Muscle layer of colon (tissue), 2 donors: ENCODE results near the gene SLC26A6.
A peak's percentile ranks its signal among the peaks of the same experiment; 100 is the strongest.

Experiments used
- H3K27ac ChIP-seq: one replicate; pipeline ENCODE4 v1.7.0; 2013; ENCODE audit warnings: low read depth, mild to moderate bottlenecking, low read length, moderate library complexity
- H3K27me3 ChIP-seq, 2 donors: one replicate each; pipeline ENCODE4 v1.7.0; 2013; ENCODE audit warnings: low read length in 2 of 2, mild to moderate bottlenecking in 2 of 2; ENCODE audit not compliant: insufficient read depth in 2 of 2, control insufficient read depth in 1 of 2
- H3K36me3 ChIP-seq: one replicate; pipeline ENCODE4 v1.7.0; 2013; ENCODE audit warnings: mild to moderate bottlenecking, low read length; ENCODE audit not compliant: insufficient read depth
- H3K4me1 ChIP-seq: one replicate; pipeline ENCODE4 v1.7.0; 2013; ENCODE audit warnings: mild to moderate bottlenecking, low read length; ENCODE audit not compliant: insufficient read depth
- H3K4me3 ChIP-seq, 2 donors: one replicate each; pipeline ENCODE4 v1.7.0; 2013; ENCODE audit warnings: low read length in 2 of 2, low read depth in 1 of 2, mild to moderate bottlenecking in 1 of 2, moderate library complexity in 1 of 2
- H3K9ac ChIP-seq: one replicate; pipeline ENCODE4 v1.7.0; 2013; ENCODE audit warnings: low read length
- H3K9me3 ChIP-seq: one replicate; pipeline ENCODE4 v1.7.0; 2013; ENCODE audit warnings: mild to moderate bottlenecking, low read length
- donor health status: abdominal sarcoma.
- donor health status: Adenocarcinoma of cecum.

SLC26A6 gene

GRCh38 chr3:48656061-48656840 lies 21.0 kb upstream of the SLC26A6 start:
- Histone ChIP-seq H3K27ac (no peak overlapping the region), H3K4me3 (peak overlapping the region; percentile 31 to 47), H3K9ac (no peak overlapping the region), H3K4me1 (peaks cover 4% of the 10 kb centered on the region), H3K27me3 (peaks cover 9 to 29% of the 10 kb centered on the region in 2 donors), H3K36me3 (no peaks in the 10 kb centered on the region), H3K9me3 (no peaks in the 10 kb centered on the region)

GRCh38 chr3:48655606-48656005 lies 20.3 kb upstream of the SLC26A6 start:
- H3K4me3 ChIP-seq, result no peak overlapping the region
- no peak overlapping the region for H3K27ac ChIP-seq
- no peaks in the 10 kb centered on the region for H3K9me3 ChIP-seq
- no peak overlapping the region for H3K9ac ChIP-seq
- H3K36me3 ChIP-seq, result no peaks in the 10 kb centered on the region
- peaks cover 4 to 23% of the 10 kb centered on the region in 2 donors for H3K27me3 ChIP-seq
- H3K4me1 ChIP-seq, result peaks cover 4% of the 10 kb centered on the region

- H3K4me3 ChIP-seq, result no peak overlapping the region
- H3K27ac ChIP-seq, result no peak overlapping the region
- no peaks in the 10 kb centered on the region for H3K36me3 ChIP-seq
These were observed 19.8 kb upstream of the SLC26A6 start for GRCh38 chr3:48655063-48655462.

GRCh38 chr3:48652923-48653715 lies 17.9 kb upstream of the SLC26A6 start:
- Histone ChIP-seq H3K36me3 (no peaks in the 10 kb centered on the region), H3K9ac (no peak overlapping the region), H3K4me1 (peaks cover 4% of the 10 kb centered on the region), H3K27ac (no peak overlapping the region), H3K4me3 (no peak overlapping the region), H3K27me3 (peaks cover 0 to 11% of the 10 kb centered on the region in 2 donors), H3K9me3 (no peaks in the 10 kb centered on the region)

More at GRCh38 chr3:48655063-48655462, 19.8 kb upstream of the SLC26A6 start:
- Histone ChIP-seq H3K9me3 (no peaks in the 10 kb centered on the region), H3K4me1 (peaks cover 4% of the 10 kb centered on the region), H3K9ac (no peak overlapping the region), H3K27me3 (peaks cover 0 to 20% of the 10 kb centered on the region in 2 donors)

GRCh38 chr3:48651771-48652170 lies 16.5 kb upstream of the SLC26A6 start:
- no peaks in the 10 kb centered on the region for H3K27me3 ChIP-seq
- H3K9ac ChIP-seq, result no peak overlapping the region
- H3K4me3 ChIP-seq, result no peak overlapping the region
- H3K27ac ChIP-seq, result no peak overlapping the region
- H3K9me3 ChIP-seq, result no peaks in the 10 kb centered on the region
- no peaks in the 10 kb centered on the region for H3K36me3 ChIP-seq
- peaks cover 4% of the 10 kb centered on the region for H3K4me1 ChIP-seq

- H3K4me3 ChIP-seq, result no peak overlapping the region
- peaks cover 4% of the 10 kb centered on the region for H3K4me1 ChIP-seq
- H3K9me3 ChIP-seq, result no peaks in the 10 kb centered on the region
- H3K9ac ChIP-seq, result no peak overlapping the region
- no peaks in the 10 kb centered on the region for H3K27me3 ChIP-seq
- H3K36me3 ChIP-seq, result no peaks in the 10 kb centered on the region
- no peak overlapping the region for H3K27ac ChIP-seq
These were observed 15.5 kb upstream of the SLC26A6 start for GRCh38 chr3:48650723-48651122.

GRCh38 chr3:48648188-48648850 lies 13.1 kb upstream of the SLC26A6 start:
- Histone ChIP-seq H3K27me3 (no peaks in the 10 kb centered on the region), H3K4me3 (no peak overlapping the region), H3K36me3 (no peaks in the 10 kb centered on the region), H3K9me3 (no peaks in the 10 kb centered on the region), H3K4me1 (no peaks in the 10 kb centered on the region), H3K27ac (no peak overlapping the region), H3K9ac (no peak overlapping the region)

- Histone ChIP-seq H3K9ac (no peak overlapping the region), H3K27ac (no peak overlapping the region), H3K4me3 (no peak overlapping the region), H3K4me1 (no peaks in the 10 kb centered on the region), H3K9me3 (no peaks in the 10 kb centered on the region), H3K27me3 (no peaks in the 10 kb centered on the region), H3K36me3 (no peaks in the 10 kb centered on the region)
These were observed 12.5 kb upstream of the SLC26A6 start for GRCh38 chr3:48647714-48648113.

GRCh38 chr3:48644898-48645760 lies 9.9 kb upstream of the SLC26A6 start:
- no peak overlapping the region for H3K4me3 ChIP-seq
- no peaks in the 10 kb centered on the region for H3K4me1 ChIP-seq
- no peak overlapping the region for H3K9ac ChIP-seq
- no peaks in the 10 kb centered on the region for H3K36me3 ChIP-seq
- H3K27me3 ChIP-seq, result no peaks in the 10 kb centered on the region
- H3K27ac ChIP-seq, result no peak overlapping the region
- H3K9me3 ChIP-seq, result no peaks in the 10 kb centered on the region

- Histone ChIP-seq H3K27me3 (no peaks in the 10 kb centered on the region), H3K4me1 (no peaks in the 10 kb centered on the region), H3K27ac (no peak overlapping the region), H3K9me3 (no peaks in the 10 kb centered on the region), H3K36me3 (no peaks in the 10 kb centered on the region), H3K9ac (no peak overlapping the region), H3K4me3 (no peak overlapping the region)
These were observed 7.3 kb upstream of the SLC26A6 start for GRCh38 chr3:48642605-48643004.

GRCh38 chr3:48641396-48641795 lies 6.1 kb upstream of the SLC26A6 start:
- Histone ChIP-seq H3K9me3 (no peaks in the 10 kb centered on the region), H3K27ac (no peak overlapping the region), H3K9ac (no peak overlapping the region), H3K4me3 (no peak overlapping the region), H3K27me3 (no peaks in the 10 kb centered on the region), H3K36me3 (no peaks in the 10 kb centered on the region), H3K4me1 (peaks cover 2% of the 10 kb centered on the region)
